Medulla oblongata (tissue), 1 donor: ENCODE measurements around the gene LBR.
"Not testable (repeated sequence)": the region's sequence is repeated elsewhere in the genome, so short reads cannot be mapped to it uniquely, and the experiment has no call there.

Source experiments
- DNase-seq: peaks from one replicate; pipeline ENCODE4 v3.0.0-alpha.2; 2015; ENCODE audit errors: extremely low spot score

LBR gene

DNA sequence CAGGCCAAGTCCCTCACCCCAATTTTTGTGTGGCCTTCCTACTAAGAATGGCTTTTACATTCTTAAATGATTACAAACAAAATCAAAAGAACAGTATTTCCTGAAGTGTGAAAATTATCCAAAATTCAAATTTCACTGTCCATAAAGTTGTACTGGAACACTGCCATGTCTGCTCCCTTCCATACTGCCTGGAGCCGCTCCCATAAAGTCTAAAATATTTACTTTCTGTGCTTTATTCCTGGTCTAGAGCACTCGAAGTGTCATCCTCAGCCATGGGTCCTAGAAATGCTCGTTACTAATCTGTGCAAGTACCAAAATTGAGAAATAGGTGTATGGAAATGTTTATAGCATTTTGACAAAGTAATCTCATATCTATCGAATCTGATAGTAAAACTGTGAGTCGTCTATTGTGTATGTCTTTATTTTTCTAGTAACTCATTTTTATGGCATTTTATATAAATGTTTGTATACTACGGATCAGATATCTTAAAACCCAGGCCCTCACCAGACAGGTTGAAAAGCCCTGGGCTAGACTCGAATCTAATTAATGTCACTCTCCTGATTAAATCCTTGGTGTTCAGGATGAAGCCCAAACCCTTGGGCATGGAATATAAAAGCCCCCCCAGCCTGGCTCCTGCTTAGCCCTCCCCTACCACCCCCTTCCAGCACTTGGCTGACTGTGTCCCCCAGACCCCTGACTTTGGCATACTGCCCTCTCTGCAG is 4.9 kb downstream of the LBR start:
- no peak for DNase-seq

- DNase-seq = peak; percentile 14
These were observed 5.7 kb downstream of the LBR start for GRCh38 chr1:225422031-225422605.

DNA sequence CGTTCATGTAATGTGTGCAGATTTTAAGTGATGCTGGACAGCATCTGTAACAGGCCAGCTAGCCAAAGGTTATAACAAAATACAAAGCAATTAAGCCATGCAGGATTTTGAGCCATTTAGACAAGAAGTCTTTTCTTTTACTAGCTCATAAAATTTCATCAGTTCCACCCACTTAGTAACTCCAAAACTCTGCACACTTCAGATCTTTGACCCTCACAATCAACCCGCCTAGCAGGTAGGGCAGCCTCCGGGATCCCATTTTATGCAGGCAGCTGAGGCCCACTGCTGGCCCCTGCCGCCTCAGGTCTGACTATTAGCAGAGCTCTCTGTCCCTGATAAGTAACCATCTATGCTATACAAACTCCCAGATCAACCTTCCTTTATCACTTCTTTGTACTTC is 9.2 kb downstream of the LBR start:
- no peak for DNase-seq

DNA sequence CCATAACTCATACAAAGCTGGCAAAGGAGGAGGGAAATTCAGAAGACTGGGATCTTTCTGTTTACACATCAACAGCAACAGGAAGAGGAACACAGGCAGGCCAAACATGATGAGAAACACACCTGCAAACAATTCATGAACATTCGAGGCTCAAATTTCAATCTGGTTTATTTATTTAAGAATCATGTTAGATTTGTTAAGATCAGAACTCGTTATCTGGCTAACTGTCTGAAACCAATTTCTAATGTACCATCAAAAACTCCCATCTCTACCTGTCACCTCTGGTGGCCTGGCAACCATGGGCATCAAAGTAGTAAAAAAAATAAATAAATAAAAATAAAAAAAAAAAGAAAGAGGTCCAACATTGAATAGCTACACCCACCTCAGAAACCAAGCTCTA is 9.8 kb downstream of the LBR start:
- no peak for DNase-seq

- no peak for DNase-seq
These were observed 11.7 kb downstream of the LBR start for GRCh38 chr1:225415967-225416745.

- no peak for DNase-seq
These were observed 12.5 kb downstream of the LBR start for GRCh38 chr1:225415307-225415706.

GRCh38 chr1:225413708-225414375 is 14.0 kb downstream of the LBR start:
- DNase-seq = no peak

GRCh38 chr1:225412803-225413351 is 15.0 kb downstream of the LBR start:
- no peak for DNase-seq

GRCh38 chr1:225412321-225412720 is 15.5 kb downstream of the LBR start:
- no peak for DNase-seq

DNA sequence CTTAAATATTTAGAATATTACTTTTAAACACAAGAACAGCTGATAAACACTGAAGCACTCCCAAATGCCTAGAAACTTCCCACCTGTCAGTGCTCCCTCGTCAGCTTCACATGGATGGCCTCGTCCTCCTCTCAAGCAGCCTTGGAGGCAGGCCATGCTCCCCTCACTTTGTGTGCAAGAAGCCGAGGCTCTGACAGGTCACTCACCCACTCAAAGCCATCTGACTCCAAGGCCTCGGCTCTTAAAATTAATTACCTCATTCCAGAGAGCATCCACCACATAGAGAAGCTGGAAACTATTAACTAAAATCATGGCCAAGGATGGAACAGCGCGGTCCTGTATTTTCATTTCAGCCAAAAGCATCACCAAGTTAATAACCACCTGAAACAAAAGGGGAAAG is 17.8 kb downstream of the LBR start:
- no peak for DNase-seq

DNA sequence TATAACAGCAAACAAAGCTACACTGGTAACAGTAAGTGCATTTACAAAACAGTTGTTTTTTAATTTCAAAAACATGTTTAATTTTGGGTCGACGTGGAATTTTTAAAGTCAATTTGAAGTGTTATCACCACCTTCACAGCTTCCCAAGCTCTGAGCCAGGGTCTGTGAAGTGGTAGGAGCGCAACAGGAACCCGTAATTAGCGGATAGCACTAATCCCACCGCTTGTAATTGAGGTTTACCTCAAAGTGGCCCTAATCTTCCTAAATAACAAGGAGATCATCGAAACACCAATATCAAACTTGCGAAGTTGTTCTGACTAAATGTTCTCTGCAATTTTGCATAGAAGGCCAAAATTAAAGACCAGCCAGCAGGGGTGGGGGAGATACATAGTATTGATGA is 18.8 kb downstream of the LBR start:
- no peak for DNase-seq

GRCh38 chr1:225408249-225408648 is 19.6 kb downstream of the LBR start:
- DNase-seq = no peak

DNA sequence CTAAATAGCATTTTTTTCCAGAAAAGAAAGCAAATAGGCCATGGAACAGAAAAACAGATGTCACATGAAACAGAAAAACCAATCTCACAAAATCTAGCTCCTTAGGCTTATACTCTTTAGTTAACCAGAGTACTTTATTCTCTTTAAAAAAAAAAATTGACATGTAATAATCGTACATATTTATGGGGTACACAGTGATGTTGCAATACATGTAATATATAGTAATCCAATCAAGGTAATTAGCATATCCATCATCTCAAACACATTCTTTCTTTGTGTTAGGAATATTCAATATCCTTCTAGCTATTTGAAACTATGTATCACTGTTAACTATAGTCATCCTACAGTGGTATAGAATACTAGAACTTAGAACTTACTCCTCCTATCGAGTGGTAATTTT is 20.1 kb downstream of the LBR start:
- DNase-seq = no peak

- DNase-seq = no peak
These were observed 20.7 kb downstream of the LBR start for GRCh38 chr1:225406976-225407725.

GRCh38 chr1:225400968-225401367 is 26.9 kb downstream of the LBR start:
- DNase-seq = no peak

- DNase-seq = no peak
These were observed 31.5 kb downstream of the LBR start for GRCh38 chr1:225396357-225396756.

GRCh38 chr1:225389843-225390242 is 38.0 kb downstream of the LBR start:
- no peak for DNase-seq

DNA sequence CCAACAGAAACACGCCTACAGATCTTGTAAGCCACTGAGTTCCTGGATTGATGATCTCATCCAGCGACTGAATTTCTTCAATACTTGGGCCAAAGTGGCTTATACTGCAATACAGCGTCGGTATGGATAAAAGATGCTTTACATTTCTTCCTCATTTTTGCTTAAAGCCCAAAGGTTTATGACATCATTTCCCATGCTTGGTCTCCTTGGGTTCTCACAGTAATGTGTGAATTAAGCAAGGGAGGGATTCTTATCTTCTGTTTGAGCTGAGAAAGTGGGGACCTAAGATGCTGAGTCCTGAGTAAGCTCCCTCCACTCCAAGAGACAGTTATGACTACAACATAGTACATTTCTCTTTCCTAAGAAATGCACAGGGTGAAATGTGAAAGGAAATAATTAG is 39.5 kb downstream of the LBR start:
- no peak for DNase-seq

- DNase-seq = not testable (repeated sequence)
These were observed 41.0 kb downstream of the LBR start for GRCh38 chr1:225386860-225387259.

GRCh38 chr1:225380691-225381090 is 47.1 kb downstream of the LBR start:
- DNase-seq = no peak

DNA sequence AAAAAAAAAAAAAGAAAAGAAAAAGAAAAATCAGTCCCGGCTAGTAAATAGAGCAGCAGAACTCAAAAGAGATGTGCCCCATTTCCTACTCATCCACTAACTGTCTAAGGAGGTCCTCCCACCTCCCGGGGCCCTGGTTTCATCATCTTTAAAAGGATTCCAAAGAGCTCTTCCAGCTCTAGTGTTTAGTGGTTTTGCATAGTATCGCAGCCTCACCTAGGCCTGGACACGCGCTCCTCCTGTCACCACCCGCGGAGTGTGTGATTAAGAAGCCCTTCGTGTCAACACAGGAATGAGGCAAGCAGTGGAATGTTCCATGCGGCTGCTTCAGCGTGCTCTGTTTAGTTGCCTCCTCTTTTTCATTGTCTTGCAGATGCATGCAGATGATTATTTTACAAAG is 49.0 kb downstream of the LBR start:
- no peak for DNase-seq
